Brain microvascular endothelial cell (primary cell): Measurements from ENCODE around the gene RPRD1B.
A peak's percentile ranks its signal among the peaks of the same experiment; 100 is the strongest.

ENCODE experiments used
- DNase-seq: peaks from one replicate; pipeline ENCODE4 v3.0.0-alpha.2; 2020
- H3K27ac ChIP-seq: fragments of 250-450 bp; sonication (Bioruptor Pico); 2 replicates; pipeline ENCODE4 v1.5.1; 2020; ENCODE audit warnings: mild to moderate bottlenecking, moderate library complexity
- H3K27me3 ChIP-seq: fragments of 250-450 bp; sonication (Bioruptor Pico); replicated peaks from 2 replicates; pipeline ENCODE4 v1.5.1; 2020; ENCODE audit warnings: mild to moderate bottlenecking
- H3K36me3 ChIP-seq: fragments of 250-450 bp; sonication (Bioruptor Pico); replicated peaks from 2 replicates; pipeline ENCODE4 v1.5.1; 2020; ENCODE audit warnings: mild to moderate bottlenecking
- H3K4me3 ChIP-seq: 2 replicates; pipeline ENCODE4 v1.5.1; 2011; ENCODE audit warnings: low read depth, mild to moderate bottlenecking, control low read depth, low read length, moderate library complexity
- CTCF ChIP-seq: IDR thresholded peaks from 2 replicates; pipeline ENCODE4 v1.5.1; 2011; ENCODE audit warnings: low read depth, mild to moderate bottlenecking, moderate library complexity, low read length, control low read depth, inconsistent platforms; ENCODE audit errors: missing control alignments
- in situ Hi-C: cut with HindIII; loops from 2 replicates; pipeline ENCODE4 v1.10.0; 2017; ENCODE audit warnings: low sequenced_read_pairs, low pct_ligation_motif_present

RPRD1B gene

DNA sequence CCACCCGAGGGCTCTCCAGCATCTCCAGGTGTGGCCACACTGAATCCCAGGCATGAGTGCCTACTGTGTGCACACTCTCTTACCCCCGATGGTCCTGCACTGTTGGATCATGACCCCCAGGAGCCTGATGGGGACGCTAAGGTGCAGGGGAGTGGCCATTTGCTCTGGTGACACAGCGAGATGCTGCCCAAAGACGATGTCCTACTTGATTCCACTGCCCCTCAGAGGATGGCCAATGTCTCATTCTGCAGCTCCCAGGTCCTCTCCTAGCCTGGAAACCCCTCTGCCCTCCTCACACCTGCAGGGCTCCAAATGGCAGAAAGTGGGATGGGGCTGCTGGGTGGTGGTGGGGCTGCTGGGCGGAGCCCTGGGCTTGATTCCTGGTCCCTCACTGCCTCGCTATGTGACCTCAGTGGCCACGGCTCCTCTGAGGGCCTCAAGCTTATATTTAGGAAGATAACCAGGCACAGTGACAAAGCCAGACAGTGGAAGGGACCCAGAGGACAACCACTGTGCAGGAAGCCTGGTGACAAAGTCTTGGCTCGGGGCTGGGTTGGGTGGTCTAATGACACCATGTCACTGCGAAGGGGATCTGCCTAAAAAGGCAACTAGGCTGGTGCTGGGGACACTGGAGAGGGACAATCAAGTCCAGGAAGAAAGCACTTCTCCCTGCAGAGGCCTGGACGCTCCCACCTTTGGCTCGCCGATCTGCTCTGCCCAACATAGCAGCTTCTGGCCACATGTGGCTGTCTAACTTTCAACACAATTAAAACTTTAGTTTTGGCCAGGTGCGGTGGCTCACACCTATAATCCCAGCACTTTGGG, 103.1 kb downstream of the RPRD1B start:
- peaks cover 70% of the 10 kb centered on the region for H3K36me3 ChIP-seq
- no peak overlapping the region for H3K4me3 ChIP-seq
- no peak for DNase-seq
- no peak for TF ChIP-seq CTCF
- H3K27me3 ChIP-seq: no peaks in the 10 kb centered on the region
- no peak overlapping the region for H3K27ac ChIP-seq
- in situ Hi-C loops: no loop called here

DNA sequence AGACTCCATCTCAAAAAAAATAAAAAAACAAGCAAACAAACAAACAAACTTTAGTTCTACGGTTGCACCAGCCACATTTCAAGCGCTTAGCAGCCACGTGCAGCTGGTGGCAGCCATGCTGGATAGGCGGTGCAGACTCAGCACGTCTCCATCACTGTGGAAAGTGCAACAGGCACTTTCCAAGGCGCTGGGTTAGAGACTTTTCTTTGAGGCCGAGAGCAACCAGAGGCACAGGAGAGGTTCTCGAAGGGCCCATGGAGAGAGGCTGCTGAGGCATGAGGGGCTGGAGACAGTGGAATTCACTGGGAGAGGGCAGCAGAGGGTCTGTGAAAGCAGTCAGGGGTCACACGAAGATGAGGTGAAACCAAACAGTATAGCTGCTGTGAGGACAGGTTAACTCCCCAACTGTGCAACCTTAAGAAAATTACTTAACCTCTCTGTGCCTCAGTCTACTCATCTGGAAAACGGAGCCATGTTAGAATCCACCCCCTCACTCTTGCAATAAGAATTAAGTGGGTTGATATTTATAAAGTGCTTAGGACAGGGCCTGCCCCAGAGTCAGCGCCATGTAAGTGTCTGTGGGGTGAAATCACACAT, 104.0 kb downstream of the RPRD1B start:
- H3K36me3 ChIP-seq: peaks cover 79% of the 10 kb centered on the region
- in situ Hi-C loops: no loop called here

GRCh38 chr20:38138086-38138778, 104.7 kb downstream of the RPRD1B start:
- Histone ChIP-seq H3K27me3 (no peaks in the 10 kb centered on the region), H3K4me3 (no peak overlapping the region), H3K27ac (no peak overlapping the region), H3K36me3 (peaks cover 85% of the 10 kb centered on the region)
- in situ Hi-C loops: no loop called here
- TF ChIP-seq CTCF: no peak
- DNase-seq: no peak

More for the DNA sequence above, 104.0 kb downstream of the RPRD1B start:
- no peak for DNase-seq
- TF ChIP-seq CTCF: no peak
- Histone ChIP-seq H3K27me3 (no peaks in the 10 kb centered on the region), H3K4me3 (no peak overlapping the region), H3K27ac (no peak overlapping the region)

GRCh38 chr20:38139156-38139912, 105.8 kb downstream of the RPRD1B start:
- in situ Hi-C loops: no loop called here
- Histone ChIP-seq H3K4me3 (no peak overlapping the region), H3K36me3 (peaks cover 88% of the 10 kb centered on the region), H3K27me3 (no peaks in the 10 kb centered on the region), H3K27ac (no peak overlapping the region)
- DNase-seq: no peak
- no peak for TF ChIP-seq CTCF

DNA sequence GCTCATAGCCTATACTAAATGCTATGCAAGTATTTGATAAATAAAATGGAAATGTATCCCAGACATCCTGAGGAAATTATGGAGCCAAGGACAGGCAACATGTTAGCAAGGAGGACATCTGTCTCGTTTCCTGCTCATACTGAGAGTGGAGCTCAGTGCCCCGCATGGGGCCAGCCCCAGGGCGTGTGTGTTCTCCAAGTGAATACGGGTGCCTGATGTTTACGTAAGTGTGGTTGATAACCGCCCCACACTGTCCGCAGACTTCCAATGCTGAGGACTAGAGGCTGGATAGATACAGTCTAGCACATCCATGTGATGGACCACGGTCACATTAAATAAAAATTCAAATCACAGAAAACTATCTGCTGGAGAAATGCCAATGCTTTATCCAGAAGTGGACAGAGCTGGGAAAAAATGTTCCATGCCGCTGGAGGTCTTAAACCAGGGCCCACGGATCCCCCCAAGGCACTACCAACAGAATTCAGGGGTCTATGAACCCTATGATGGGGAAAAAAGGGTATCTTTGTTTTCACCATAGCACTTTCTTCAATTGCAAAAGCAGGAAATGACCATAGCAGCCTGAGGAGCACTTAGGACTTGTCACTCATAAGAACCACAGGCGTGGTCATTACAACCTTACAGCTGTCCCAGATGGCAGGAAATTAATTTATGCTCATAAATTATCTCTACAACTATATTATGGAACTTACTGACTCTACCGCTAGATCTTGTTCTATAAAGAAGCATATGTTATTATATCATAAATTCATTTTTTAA, 106.6 kb downstream of the RPRD1B start:
- H3K27ac ChIP-seq: peak overlapping the region; percentile 13
- H3K27me3 ChIP-seq: no peaks in the 10 kb centered on the region
- no peak for TF ChIP-seq CTCF
- in situ Hi-C loops: no loop called here
- peaks cover 94% of the 10 kb centered on the region for H3K36me3 ChIP-seq
- DNase-seq: peak; percentile 56
- no peak overlapping the region for H3K4me3 ChIP-seq
